GM12878 (cell line): ENCODE data around the gene GALNT17. TPM values are rescaled to one million over a fixed set of nuclear protein-coding genes. Genes with fewer than 3 reads are reported as not detected.

ENCODE experiments used
- ATAC-seq: fragments of 200-7000 bp; cut with Tn5 transposase; 3 replicates; pipeline ENCODE4 v1.9.1; 2020; ENCODE audit warnings: mild to moderate bottlenecking, moderate library complexity
- BruUV-seq: library from RNA; stranded (reverse); fragments of 400-500 nt; replicated peaks from 2 replicates; lab custom pipeline; 2021; lab: Mats Ljungman, UMichigan
- CTCF ChIA-PET: fragments of 300-600 bp; sonication (Branson Sonifier 250); formaldehyde crosslinking; extraction: SDS; loops from one replicate; lab custom pipeline; 2021; ENCODE audit warnings: inconsistent platforms; lab: Yijun Ruan, JAX
- POLR2A ChIA-PET: fragments of 350-600 bp; formaldehyde crosslinking; extraction: SDS; loops from one replicate; lab custom pipeline; 2021; ENCODE audit warnings: inconsistent platforms; lab: Charles Lee
- RAD21 ChIA-PET: fragments of 300-600 bp; sonication (Branson Sonifier 250); formaldehyde crosslinking; loops from one replicate; lab custom pipeline; 2023; ENCODE audit warnings: antibody characterized with exemption; ENCODE audit not compliant: unreplicated experiment; lab: Charles Lee
- SMC1A ChIA-PET: fragments of 300-600 bp; sonication (Branson Sonifier 250); formaldehyde crosslinking; loops from one replicate; lab custom pipeline; 2023; ENCODE audit not compliant: unreplicated experiment, uncharacterized antibody; lab: Charles Lee
- DNase-seq: peaks from one replicate; pipeline ENCODE4 v3.0.0-alpha.2; 2011; ENCODE audit warnings: low read depth, low spot score
- FAIRE-seq: peaks from 3 replicates; lab custom pipeline; 2011; peaks lifted over from hg19 to GRCh38; lab: Jason Lieb, UNC
- H2AFZ ChIP-seq: 2 replicates; pipeline ENCODE4 v1.6.0; 2011; ENCODE audit warnings: low read depth, low read length, control low read depth; ENCODE audit not compliant: control insufficient read depth
- H3K27ac ChIP-seq: 2 replicates; pipeline ENCODE4 v1.5.1; 2011; ENCODE audit warnings: control low read depth; ENCODE audit not compliant: control insufficient read depth, insufficient read depth
- H3K27me3 ChIP-seq, 2 experiments: replicated peaks in 1 of 2; 2 replicates each; pipeline versions ENCODE4 v1.6.0 to v1.6.1; 2011; ENCODE audit warnings: low read length in 1 of 2; ENCODE audit not compliant: control insufficient read depth in 2 of 2, insufficient read depth in 2 of 2
- H3K36me3 ChIP-seq, 2 experiments: 2 replicates each; pipeline ENCODE4 v1.5.1; 2011; ENCODE audit warnings: low read length in 1 of 2; ENCODE audit not compliant: control insufficient read depth in 2 of 2, insufficient read depth in 2 of 2
- H3K4me1 ChIP-seq: 2 replicates; pipeline ENCODE4 v1.6.1; 2011; ENCODE audit warnings: mild to moderate bottlenecking, low read length, moderate library complexity, mixed read lengths; ENCODE audit not compliant: control insufficient read depth, insufficient read depth
- H3K4me2 ChIP-seq: 2 replicates; pipeline ENCODE4 v1.6.0; 2011; ENCODE audit warnings: control low read depth; ENCODE audit not compliant: control insufficient read depth, insufficient read depth
- H3K4me3 ChIP-seq: fragments of 200-600 bp; sonication (generic); 2 replicates; pipeline ENCODE4 v1.5.1; 2016
- H3K79me2 ChIP-seq: 2 replicates; pipeline ENCODE4 v1.6.0; 2011; ENCODE audit warnings: low read length; ENCODE audit not compliant: control insufficient read depth, insufficient read depth
- H3K9ac ChIP-seq: 2 replicates; pipeline ENCODE4 v1.8.0; 2011; ENCODE audit warnings: low read length, control low read depth, mixed read lengths; ENCODE audit not compliant: control insufficient read depth, insufficient read depth
- H3K9me3 ChIP-seq: replicated peaks from 3 replicates; pipeline ENCODE4 v1.5.1; 2011; ENCODE audit warnings: mild to moderate bottlenecking, low read length; ENCODE audit not compliant: control insufficient read depth, insufficient read depth
- H4K20me1 ChIP-seq: 2 replicates; pipeline ENCODE4 v1.6.0; 2011; ENCODE audit not compliant: control insufficient read depth, insufficient read depth
- BHLHE40 ChIP-seq, 2 experiments: fragments of 450-650 bp in 1 of 2; IDR thresholded peaks; 2 replicates each; pipeline ENCODE4 v1.6.1; 2011 to 2017; ENCODE audit warnings: low read depth in 2 of 2, borderline replicate concordance in 1 of 2, improper control_type of control experiment in 1 of 2, low read length in 1 of 2, mild to moderate bottlenecking in 1 of 2
- CBFB ChIP-seq: IDR thresholded peaks from 2 replicates; pipeline ENCODE4 v1.6.1; 2016; ENCODE audit warnings: antibody characterized with exemption, low read depth
- E4F1 ChIP-seq: fragments of 450-650 bp; IDR thresholded peaks from 2 replicates; pipeline ENCODE4 v1.6.1; 2018; ENCODE audit warnings: borderline replicate concordance, mild to moderate bottlenecking; ENCODE audit not compliant: partially characterized antibody
- NBN ChIP-seq: fragments of 450-650 bp; IDR thresholded peaks from 2 replicates; pipeline ENCODE4 v1.6.1; 2016
- NFIC ChIP-seq: IDR thresholded peaks from 2 replicates; pipeline ENCODE4 v1.6.1; 2012; ENCODE audit warnings: low read depth, mild to moderate bottlenecking, inconsistent platforms, low read length, moderate library complexity
- PML ChIP-seq: IDR thresholded peaks from 2 replicates; pipeline ENCODE4 v1.6.1; 2012; ENCODE audit warnings: low read length, inconsistent platforms
- POLR2AphosphoS5 ChIP-seq: IDR thresholded peaks from 2 replicates; pipeline ENCODE4 v1.6.1; 2011; ENCODE audit warnings: mild to moderate bottlenecking, low read length, inconsistent platforms
- RCOR1 ChIP-seq: conservative IDR thresholded peaks from 2 replicates; pipeline ENCODE4 v1.6.1; 2012; ENCODE audit warnings: low read depth, low read length, improper control_type of control experiment
- SKIL ChIP-seq: fragments of 450-650 bp; IDR thresholded peaks from 2 replicates; pipeline ENCODE4 v1.6.1; 2017; ENCODE audit warnings: mild to moderate bottlenecking, low read depth, inconsistent platforms; ENCODE audit not compliant: poor library complexity, severe bottlenecking
- SMAD5 ChIP-seq: IDR thresholded peaks from 2 replicates; pipeline ENCODE4 v1.6.1; 2016; ENCODE audit warnings: antibody characterized with exemption, low read depth
- SREBF2 ChIP-seq: IDR thresholded peaks from 2 replicates; pipeline ENCODE4 v1.6.1; 2012; ENCODE audit warnings: mild to moderate bottlenecking, low read length
- TBL1XR1 ChIP-seq: IDR thresholded peaks from 2 replicates; pipeline ENCODE4 v1.6.1; 2012; ENCODE audit warnings: low read depth, low read length, improper control_type of control experiment
- WRNIP1 ChIP-seq: IDR thresholded peaks from 2 replicates; pipeline ENCODE4 v1.6.1; 2011; ENCODE audit warnings: low read depth, low read length, improper control_type of control experiment, borderline replicate concordance
- WGBS: methylation state at CpG from one replicate; pipeline ENCODE4 v1.1.6; 2016; ENCODE audit warnings: low lambda C conversion rate; ENCODE audit not compliant: insufficient replicate concordance, insufficient coverage; ENCODE audit errors: missing lambda C conversion rate; 5-methylcytosine and 5-hydroxymethylcytosine counted together
- in situ Hi-C: fragments of 300-500 bp; cut with MboI; formaldehyde crosslinking; loops from 9 replicates; pipeline ENCODE4 v1.14.3; 2018; ENCODE audit warnings: mixed read lengths
- intact Hi-C: fragments of 100-400 bp; cut with micrococcal nuclease; formaldehyde crosslinking; loops from one replicate; pipeline ENCODE4 v1.14.2; 2022; ENCODE audit not compliant: unreplicated experiment
- polyA plus RNA-seq, 11 experiments: library from polyadenylated mRNA; depleted of rRNA in 4 of 11; unstranded in 6 of 11; stranded (reverse) in 5 of 11; fragments of >200 nt; fragmentation: Nextera tagmentation in 4 of 11; fragmentation: Illumina TruSeq in 1 of 11; extraction: Ambion mirVana in 4 of 11; extraction: Trizol in 1 of 11; gene quantifications; 1 replicate in 1 of 11; 2 replicates in 10 of 11; pipeline versions ENCODE4 v1.2.1 to v1.2.3, GENCODE V29; 2011 to 2016; ENCODE audit warnings: inconsistent platforms in 2 of 11, missing spikeins in 2 of 11, low read depth in 1 of 11
- total RNA-seq, 4 experiments: library from RNA; depleted of rRNA in 3 of 4; stranded (reverse); fragments of >200 nt in 3 of 4; fragmentation: Illumina TruSeq in 1 of 4; extraction: Trizol in 1 of 4; gene quantifications; 2 replicates each; pipeline versions ENCODE4 v1.2.1 to v1.2.3, GENCODE V29; 2013 to 2021
- TF ChIP-seq, protein P1 (sequence below): fragments of 450-650 bp; formaldehyde crosslinking; IDR thresholded peaks from 2 replicates; pipeline ENCODE4 v1.5.0; 2022; ENCODE audit warnings: mild to moderate bottlenecking, missing genetic modification characterization

Gene GALNT17
- total and polyA plus RNA-seq, 10 of the 15 experiments (the other 5 are each of a cell fraction or from before 2014, with no cell fraction given), result 0.12 to 0.15 TPM; not detected in 8

- Histone ChIP-seq H3K27me3 (no peaks in the 10 kb centered on the region), H3K27ac (no peak overlapping the region), H2AFZ (no peak overlapping the region), H3K36me3 (no peaks in the 10 kb centered on the region), H3K9me3 (no peaks in the 10 kb centered on the region; the same call in 2 of the 3 replicates), H3K4me2 (no peak overlapping the region), H4K20me1 (no peaks in the 10 kb centered on the region), H3K4me1 (no peaks in the 10 kb centered on the region), H3K9ac (no peak overlapping the region), H3K79me2 (no peaks in the 10 kb centered on the region), H3K4me3 (no peak overlapping the region)
- intact Hi-C loops, result no loop called here
- in situ Hi-C loops, result no loop called here
- DNase-seq (no peak), FAIRE-seq (no peak), ATAC-seq (no peak)
- POLR2A ChIA-PET, result no interaction called here
- RAD21 ChIA-PET, result no interaction called here
- 29% methylated on average over 12 of the region's 12 CpGs for WGBS
- CTCF ChIA-PET, result interaction anchor here (0.7 kb wide), 1 partner anchor 100 kb away, joined by 3 read pairs; no protein-coding TSS in a partner anchor
- SMC1A ChIA-PET, result no interaction called here
- TF ChIP-seq SKIL (no peak), CBFB (no peak), BHLHE40 (IDR thresholded peaks at IDR 0.05; ENCODE audit: borderline replicate concordance in 1 of 2, low read depth in 2 of 2, low read length in 1 of 2) (no peak), POLR2AphosphoS5 (no peak), SMAD5 (no peak), E4F1 (no peak), NBN (no peak), SREBF2 (no peak), TBL1XR1 (no peak), PML (no peak), WRNIP1 (no peak), RCOR1 (no peak), NFIC (no peak)
- TF ChIP-seq, protein P1, sequence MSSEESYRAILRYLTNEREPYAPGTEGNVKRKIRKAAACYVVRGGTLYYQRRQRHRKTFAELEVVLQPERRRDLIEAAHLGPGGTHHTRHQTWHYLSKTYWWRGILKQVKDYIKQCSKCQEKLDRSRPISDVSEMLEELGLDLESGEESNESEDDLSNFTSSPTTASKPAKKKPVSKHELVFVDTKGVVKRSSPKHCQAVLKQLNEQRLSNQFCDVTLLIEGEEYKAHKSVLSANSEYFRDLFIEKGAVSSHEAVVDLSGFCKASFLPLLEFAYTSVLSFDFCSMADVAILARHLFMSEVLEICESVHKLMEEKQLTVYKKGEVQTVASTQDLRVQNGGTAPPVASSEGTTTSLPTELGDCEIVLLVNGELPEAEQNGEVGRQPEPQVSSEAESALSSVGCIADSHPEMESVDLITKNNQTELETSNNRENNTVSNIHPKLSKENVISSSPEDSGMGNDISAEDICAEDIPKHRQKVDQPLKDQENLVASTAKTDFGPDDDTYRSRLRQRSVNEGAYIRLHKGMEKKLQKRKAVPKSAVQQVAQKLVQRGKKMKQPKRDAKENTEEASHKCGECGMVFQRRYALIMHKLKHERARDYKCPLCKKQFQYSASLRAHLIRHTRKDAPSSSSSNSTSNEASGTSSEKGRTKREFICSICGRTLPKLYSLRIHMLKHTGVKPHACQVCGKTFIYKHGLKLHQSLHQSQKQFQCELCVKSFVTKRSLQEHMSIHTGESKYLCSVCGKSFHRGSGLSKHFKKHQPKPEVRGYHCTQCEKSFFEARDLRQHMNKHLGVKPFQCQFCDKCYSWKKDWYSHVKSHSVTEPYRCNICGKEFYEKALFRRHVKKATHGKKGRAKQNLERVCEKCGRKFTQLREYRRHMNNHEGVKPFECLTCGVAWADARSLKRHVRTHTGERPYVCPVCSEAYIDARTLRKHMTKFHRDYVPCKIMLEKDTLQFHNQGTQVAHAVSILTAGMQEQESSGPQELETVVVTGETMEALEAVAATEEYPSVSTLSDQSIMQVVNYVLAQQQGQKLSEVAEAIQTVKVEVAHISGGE (CRISPR knock-in tag), result no peak
- BruUV-seq, result no TSS peak
These were observed 254.3 kb downstream of the GALNT17 start for GRCh38 chr7:71386152-71386785.
